H9 (cell line): ENCODE results near the gene HLA-A. TPM values are rescaled to one million over a fixed set of nuclear protein-coding genes. Genes with fewer than 3 reads are reported as not detected.

ENCODE experiments used
- DNase-seq: peaks from one replicate; pipeline ENCODE4 v3.0.0-alpha.2; 2017
- H2AFZ ChIP-seq: one replicate; pipeline ENCODE4 v1.6.1; 2013; ENCODE audit warnings: mild to moderate bottlenecking, low read length, control low read depth, moderate library complexity
- H2AK5ac ChIP-seq: 2 replicates; pipeline ENCODE4 v1.6.1; 2013; ENCODE audit warnings: low read length, control low read depth, mixed read lengths; ENCODE audit not compliant: insufficient read length
- H2BK120ac ChIP-seq: one replicate; pipeline ENCODE4 v1.6.1; 2013; ENCODE audit warnings: low read depth, mild to moderate bottlenecking, low read length, control low read depth, inconsistent platforms; ENCODE audit not compliant: poor library complexity, severe bottlenecking
- H2BK12ac ChIP-seq: 2 replicates; pipeline ENCODE4 v1.6.1; 2013; ENCODE audit warnings: low read length, control low read depth, mixed read lengths, low read depth; ENCODE audit not compliant: insufficient read length
- H2BK15ac ChIP-seq: 2 replicates; pipeline ENCODE4 v1.6.1; 2013; ENCODE audit warnings: low read depth, low read length, control low read depth
- H2BK20ac ChIP-seq: one replicate; pipeline ENCODE4 v1.6.1; 2013; ENCODE audit warnings: low read depth, mild to moderate bottlenecking, low read length, control low read depth, inconsistent platforms; ENCODE audit not compliant: poor library complexity, severe bottlenecking
- H2BK5ac ChIP-seq: 2 replicates; pipeline ENCODE4 v1.6.1; 2013; ENCODE audit warnings: low read length, control low read depth, mixed read lengths; ENCODE audit not compliant: insufficient read length
- H3K14ac ChIP-seq: 2 replicates; pipeline ENCODE4 v1.6.1; 2013; ENCODE audit warnings: low read length, control low read depth; ENCODE audit not compliant: insufficient read depth
- H3K18ac ChIP-seq: 2 replicates; pipeline ENCODE4 v1.6.1; 2013; ENCODE audit warnings: low read depth, mild to moderate bottlenecking, mixed read lengths, low read length, control low read depth; ENCODE audit not compliant: insufficient read length
- H3K23ac ChIP-seq: 2 replicates; pipeline ENCODE4 v1.6.1; 2013; ENCODE audit warnings: low read length, control low read depth, mixed read lengths, low read depth; ENCODE audit not compliant: insufficient read length
- H3K23me2 ChIP-seq: 2 replicates; pipeline ENCODE4 v1.6.1; 2013; ENCODE audit warnings: low read depth, mild to moderate bottlenecking, mixed read lengths, low read length, control low read depth; ENCODE audit not compliant: insufficient read length, poor library complexity, severe bottlenecking
- H3K27ac ChIP-seq: 2 replicates; pipeline ENCODE4 v1.5.1; 2013; ENCODE audit warnings: low read length, control low read depth, mixed read lengths, low read depth; ENCODE audit not compliant: insufficient read length
- H3K27me3 ChIP-seq: 2 replicates; pipeline ENCODE4 v1.6.1; 2013; ENCODE audit warnings: low read length, control low read depth, inconsistent platforms; ENCODE audit not compliant: insufficient read depth
- H3K4ac ChIP-seq: 2 replicates; pipeline ENCODE4 v1.6.1; 2013; ENCODE audit warnings: low read depth, mild to moderate bottlenecking, control low read depth, inconsistent platforms, low read length, moderate library complexity
- H3K4me1 ChIP-seq: 2 replicates; pipeline ENCODE4 v1.6.1; 2013; ENCODE audit warnings: low read length, control low read depth, inconsistent platforms; ENCODE audit not compliant: insufficient read depth
- H3K4me2 ChIP-seq: 2 replicates; pipeline ENCODE4 v1.6.1; 2013; ENCODE audit warnings: low read length, control low read depth, mixed read lengths; ENCODE audit not compliant: insufficient read length, insufficient read depth
- H3K56ac ChIP-seq: 2 replicates; pipeline ENCODE4 v1.6.1; 2013; ENCODE audit warnings: low read depth, mild to moderate bottlenecking, mixed read lengths, low read length, control low read depth; ENCODE audit not compliant: insufficient read length
- H3K79me1 ChIP-seq: 2 replicates; pipeline ENCODE4 v1.6.1; 2013; ENCODE audit warnings: low read depth, mild to moderate bottlenecking, moderate library complexity, low read length, control low read depth, inconsistent platforms; ENCODE audit not compliant: insufficient read depth, poor library complexity, severe bottlenecking
- H3K79me2 ChIP-seq: 2 replicates; pipeline ENCODE4 v1.6.1; 2013; ENCODE audit warnings: low read length, control low read depth, inconsistent platforms; ENCODE audit not compliant: insufficient read depth
- H3K9ac ChIP-seq: 2 replicates; pipeline ENCODE4 v1.6.1; 2013; ENCODE audit warnings: low read length, control low read depth, mixed read lengths; ENCODE audit not compliant: insufficient read length; ENCODE audit errors: extremely low read depth
- H3K9me3 ChIP-seq: one replicate; pipeline ENCODE4 v1.6.1; 2013; ENCODE audit warnings: low read depth, low read length, inconsistent platforms; ENCODE audit not compliant: control insufficient read depth
- H3T11ph ChIP-seq: one replicate; pipeline ENCODE4 v1.6.1; 2013; ENCODE audit warnings: mild to moderate bottlenecking, low read length, control low read depth, inconsistent platforms
- H4K20me1 ChIP-seq: one replicate; pipeline ENCODE4 v1.6.1; 2013; ENCODE audit not compliant: control insufficient read depth, insufficient read length, insufficient read depth
- H4K5ac ChIP-seq: 2 replicates; pipeline ENCODE4 v1.6.1; 2013; ENCODE audit warnings: low read depth, mild to moderate bottlenecking, mixed read lengths, low read length, control low read depth; ENCODE audit not compliant: insufficient read length
- H4K8ac ChIP-seq: replicated peaks from 2 replicates; pipeline ENCODE4 v1.6.1; 2013; ENCODE audit warnings: low read length, control low read depth, mixed read lengths, low read depth; ENCODE audit not compliant: insufficient read length
- H4K91ac ChIP-seq: 2 replicates; pipeline ENCODE4 v1.6.1; 2013; ENCODE audit warnings: low read depth, mild to moderate bottlenecking, moderate library complexity, mixed read lengths, low read length, control low read depth; ENCODE audit not compliant: insufficient read length
- H3K27ac Mint-ChIP-seq, 3 experiments: 2 replicates in 2 of 3; 3 replicates in 1 of 3; pipeline ENCODE4 v1.8.0; 2020 to 2021; ENCODE audit warnings: mixed read lengths in 3 of 3, mild to moderate bottlenecking in 1 of 3, moderate library complexity in 1 of 3
- H3K27me3 Mint-ChIP-seq: 2 replicates; pipeline ENCODE4 v1.8.0; 2021; ENCODE audit warnings: low read depth, mild to moderate bottlenecking, moderate library complexity, mixed read lengths
- H3K36me3 Mint-ChIP-seq, 3 experiments: 2 replicates in 2 of 3; 3 replicates in 1 of 3; pipeline ENCODE4 v1.8.0; 2020 to 2021; ENCODE audit warnings: low read depth in 3 of 3, mixed read lengths in 3 of 3; ENCODE audit not compliant: insufficient read depth in 1 of 3
- H3K4me1 Mint-ChIP-seq, 2 experiments: 2 replicates each; pipeline ENCODE4 v1.8.0; 2020; ENCODE audit warnings: mixed read lengths in 2 of 2
- H3K4me3 Mint-ChIP-seq, 2 experiments: 2 replicates in 1 of 2; 3 replicates in 1 of 2; pipeline ENCODE4 v1.8.0; 2020 to 2021; ENCODE audit warnings: mild to moderate bottlenecking in 2 of 2, mixed read lengths in 2 of 2, moderate library complexity in 1 of 2
- H3K9me3 Mint-ChIP-seq, 2 experiments: 2 replicates in 1 of 2; 3 replicates in 1 of 2; pipeline ENCODE4 v1.8.0; 2020; ENCODE audit warnings: mild to moderate bottlenecking in 2 of 2, mixed read lengths in 2 of 2, moderate library complexity in 1 of 2
- whole genome bisulfite sequencing: extraction: QIAGEN DNeasy Blood & Tissue Kit; methylation state at CpG from one replicate; pipeline ENCODE4 v1.1.7; 2013; ENCODE audit warnings: missing lambda C conversion rate, low lambda C conversion rate, mixed read lengths; ENCODE audit not compliant: insufficient read length; ENCODE audit errors: extremely low coverage; 5-methylcytosine and 5-hydroxymethylcytosine counted together
- total RNA-seq: library from RNA; stranded (reverse); gene quantifications from 2 replicates; pipeline ENCODE4 v1.2.1, GENCODE V29; 2021
- TF ChIP-seq, protein P1 (sequence below): fragments of 200-600 bp; sonication (generic); conservative IDR thresholded peaks from 3 replicates; pipeline ENCODE4 v1.8.0; 2021; ENCODE audit warnings: antibody characterized with exemption, mild to moderate bottlenecking

Gene HLA-A
- total RNA-seq, 1 experiment from 2014 or later = 248 TPM

DNA sequence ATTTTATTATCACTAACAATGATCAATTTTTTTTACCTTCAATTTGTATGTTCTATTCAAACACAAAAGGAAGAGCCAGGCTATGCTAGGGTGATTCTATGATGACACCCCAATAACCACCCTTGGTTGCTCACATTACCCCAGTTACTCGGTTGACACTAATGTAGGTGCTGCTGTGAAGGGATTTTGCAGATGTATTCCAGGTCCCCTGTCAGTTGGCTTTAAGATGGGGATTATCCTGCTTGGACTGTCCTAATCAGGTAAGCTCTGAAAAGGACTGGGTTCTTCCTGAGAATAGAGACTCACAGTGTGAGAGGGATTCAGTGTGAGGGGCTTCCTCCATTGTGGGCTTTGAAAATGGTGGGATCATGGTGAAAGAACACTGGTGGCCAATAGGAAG, 11.9 kb downstream of the HLA-A start:
- no peak overlapping the region for H3K23ac ChIP-seq
- H3K9me3 Mint-ChIP-seq = peaks cover 0 to 2% of the 10 kb centered on the region in 2 experiments; a peak in 2 of 5 replicates

More for the DNA sequence above, 11.9 kb downstream of the HLA-A start:
- Histone ChIP-seq H3K4ac (no peak overlapping the region), H3K79me2 (no peaks in the 10 kb centered on the region), H2BK15ac (no peak overlapping the region), H3K18ac (no peak overlapping the region), H3T11ph (no peak overlapping the region), H3K9ac (no peak overlapping the region), H3K56ac (no peak overlapping the region), H3K27ac (no peak overlapping the region), H3K4me2 (no peak overlapping the region), H3K4me1 (no peaks in the 10 kb centered on the region), H3K14ac (no peak overlapping the region), H4K5ac (no peak overlapping the region), H3K23me2 (no peaks in the 10 kb centered on the region), H4K20me1 (no peaks in the 10 kb centered on the region), H2BK5ac (no peak overlapping the region), H3K27me3 (no peaks in the 10 kb centered on the region; the same call in 1 of the 2 replicates), H4K91ac (no peak overlapping the region), H2AK5ac (no peak overlapping the region), H3K79me1 (no peaks in the 10 kb centered on the region), H2BK20ac (no peak overlapping the region), H2BK12ac (no peak overlapping the region), H4K8ac (no peak overlapping the region), H3K9me3 (no peaks in the 10 kb centered on the region), H2BK120ac (no peak overlapping the region), H2AFZ (no peak overlapping the region)
- DNase-seq = no peak
- H3K4me3 Mint-ChIP-seq = no peak overlapping the region
- WGBS = no CpG with 5 or more reads among the region's 1 CpG
- peaks cover 0 to 10% (median 2%) of the 10 kb centered on the region in 3 experiments; a peak in 4 of 7 replicates for H3K36me3 Mint-ChIP-seq
- H3K27me3 Mint-ChIP-seq = peaks cover 14% of the 10 kb centered on the region
- H3K27ac Mint-ChIP-seq = no peak overlapping the region; a peak in 1 of 7 replicates
- H3K4me1 Mint-ChIP-seq = peaks cover 2 to 4% of the 10 kb centered on the region in 2 experiments
- TF ChIP-seq, protein P1, sequence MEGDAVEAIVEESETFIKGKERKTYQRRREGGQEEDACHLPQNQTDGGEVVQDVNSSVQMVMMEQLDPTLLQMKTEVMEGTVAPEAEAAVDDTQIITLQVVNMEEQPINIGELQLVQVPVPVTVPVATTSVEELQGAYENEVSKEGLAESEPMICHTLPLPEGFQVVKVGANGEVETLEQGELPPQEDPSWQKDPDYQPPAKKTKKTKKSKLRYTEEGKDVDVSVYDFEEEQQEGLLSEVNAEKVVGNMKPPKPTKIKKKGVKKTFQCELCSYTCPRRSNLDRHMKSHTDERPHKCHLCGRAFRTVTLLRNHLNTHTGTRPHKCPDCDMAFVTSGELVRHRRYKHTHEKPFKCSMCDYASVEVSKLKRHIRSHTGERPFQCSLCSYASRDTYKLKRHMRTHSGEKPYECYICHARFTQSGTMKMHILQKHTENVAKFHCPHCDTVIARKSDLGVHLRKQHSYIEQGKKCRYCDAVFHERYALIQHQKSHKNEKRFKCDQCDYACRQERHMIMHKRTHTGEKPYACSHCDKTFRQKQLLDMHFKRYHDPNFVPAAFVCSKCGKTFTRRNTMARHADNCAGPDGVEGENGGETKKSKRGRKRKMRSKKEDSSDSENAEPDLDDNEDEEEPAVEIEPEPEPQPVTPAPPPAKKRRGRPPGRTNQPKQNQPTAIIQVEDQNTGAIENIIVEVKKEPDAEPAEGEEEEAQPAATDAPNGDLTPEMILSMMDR = no peak
